Loucy (cell line): Measurements from ENCODE around the gene SGO2.

Experiments
- H2AFZ ChIP-seq: fragments of 200-600 bp; sonication (generic); 2 replicates; pipeline ENCODE4 v1.6.0; 2016; ENCODE audit warnings: antibody characterized with exemption, mild to moderate bottlenecking, low read length, moderate library complexity
- H3F3A ChIP-seq: fragments of 200-600 bp; 2 replicates; pipeline ENCODE4 v1.6.0; 2016; ENCODE audit warnings: antibody characterized with exemption, low read depth, mild to moderate bottlenecking
- H3K27me3 ChIP-seq: fragments of 200-600 bp; sonication (generic); 2 replicates; pipeline ENCODE4 v1.6.1; 2014; ENCODE audit warnings: low read length, mild to moderate bottlenecking; ENCODE audit not compliant: insufficient read depth, poor library complexity, severe bottlenecking
- H3K36me3 ChIP-seq: fragments of 200-600 bp; sonication (generic); 2 replicates; pipeline ENCODE4 v1.6.1; 2016; ENCODE audit warnings: low read length; ENCODE audit not compliant: insufficient read depth
- H3K4me1 ChIP-seq: fragments of 200-600 bp; sonication (generic); 2 replicates; pipeline ENCODE4 v1.5.1; 2014; ENCODE audit warnings: low read length, mild to moderate bottlenecking; ENCODE audit not compliant: insufficient read depth, poor library complexity, severe bottlenecking
- H3K4me2 ChIP-seq: fragments of 200-600 bp; sonication (generic); 2 replicates; pipeline ENCODE4 v1.6.0; 2014; ENCODE audit warnings: antibody characterized with exemption, low read length, low read depth, mild to moderate bottlenecking; ENCODE audit not compliant: poor library complexity, severe bottlenecking
- H3K4me3 ChIP-seq: fragments of 200-600 bp; sonication (generic); 2 replicates; pipeline ENCODE4 v1.5.1; 2014; ENCODE audit warnings: low read length, mild to moderate bottlenecking, mixed read lengths; ENCODE audit not compliant: poor library complexity, severe bottlenecking
- H3K79me2 ChIP-seq: fragments of 200-600 bp; sonication (generic); 2 replicates; pipeline ENCODE4 v1.6.1; 2014; ENCODE audit warnings: low read length; ENCODE audit not compliant: insufficient read depth
- H3K9ac ChIP-seq: fragments of 200-600 bp; sonication (generic); 2 replicates; pipeline ENCODE4 v1.6.0; 2014; ENCODE audit warnings: mild to moderate bottlenecking, low read depth, low read length, moderate library complexity; ENCODE audit not compliant: poor library complexity, severe bottlenecking
- H3K9me2 ChIP-seq: fragments of 200-600 bp; sonication (generic); replicated peaks from 2 replicates; pipeline ENCODE4 v1.6.1; 2016; ENCODE audit warnings: low read depth, low read length, mixed read lengths
- H3K9me3 ChIP-seq: fragments of 200-600 bp; sonication (generic); 2 replicates; pipeline ENCODE4 v1.6.1; 2014; ENCODE audit warnings: mild to moderate bottlenecking, antibody characterized with exemption, low read length, low read depth; ENCODE audit not compliant: insufficient read depth
- H4K20me1 ChIP-seq: fragments of 200-600 bp; sonication (generic); 2 replicates; pipeline ENCODE4 v1.6.0; 2014; ENCODE audit warnings: antibody characterized with exemption, low read length, mild to moderate bottlenecking; ENCODE audit not compliant: insufficient read depth, poor library complexity, severe bottlenecking
- CTCF ChIP-seq: fragments of 200-600 bp; sonication (generic); conservative IDR thresholded peaks from 2 replicates; pipeline ENCODE4 v1.5.1; 2014; ENCODE audit warnings: mild to moderate bottlenecking, antibody characterized with exemption, low read length
- EZH2phosphoT487 ChIP-seq: fragments of 200-600 bp; IDR thresholded peaks from 2 replicates; pipeline ENCODE4 v1.6.1; 2018; ENCODE audit warnings: antibody characterized with exemption, mild to moderate bottlenecking, moderate library complexity, borderline replicate concordance

The SGO2 gene

GRCh38 chr2:200498402-200499162 lies 27.4 kb upstream of the SGO2 start:
- H3K4me3 ChIP-seq: no peak overlapping the region
- no peaks in the 10 kb centered on the region for H4K20me1 ChIP-seq
- H3K79me2 ChIP-seq: no peaks in the 10 kb centered on the region
- H3K4me2 ChIP-seq: no peak overlapping the region
- no peak overlapping the region for H3K9ac ChIP-seq
- H3F3A ChIP-seq: no peaks in the 10 kb centered on the region
- no peaks in the 10 kb centered on the region for H3K9me3 ChIP-seq
- H3K9me2 ChIP-seq: no peaks in the 10 kb centered on the region
- no peak for TF ChIP-seq EZH2phosphoT487
- no peak for TF ChIP-seq CTCF
- H3K36me3 ChIP-seq: peaks cover 6% of the 10 kb centered on the region; the same call in 1 of the 2 replicates
- H3K4me1 ChIP-seq: no peaks in the 10 kb centered on the region
- no peak overlapping the region for H2AFZ ChIP-seq
- no peaks in the 10 kb centered on the region for H3K27me3 ChIP-seq

DNA sequence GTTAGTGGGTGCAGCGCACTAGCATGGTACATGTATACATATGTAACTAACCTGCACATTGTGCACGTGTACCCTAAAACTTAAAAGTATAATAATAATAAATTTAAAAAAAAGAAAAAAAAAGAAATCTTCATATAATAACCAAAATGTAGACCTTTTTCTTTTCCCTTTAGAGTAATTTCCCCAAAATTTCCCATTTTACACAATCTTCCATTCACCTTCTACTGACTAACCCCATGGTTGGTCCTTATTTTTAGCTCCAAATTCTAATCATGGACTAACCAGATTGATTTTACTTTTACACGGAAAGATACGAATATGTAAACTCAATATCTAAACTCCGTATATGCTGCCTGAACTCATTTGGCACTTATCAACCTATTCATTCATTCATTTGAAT lies 23.8 kb upstream of the SGO2 start:
- H3F3A ChIP-seq: no peaks in the 10 kb centered on the region
- H3K36me3 ChIP-seq: peaks cover 5% of the 10 kb centered on the region; the same call in 1 of the 2 replicates
- no peak overlapping the region for H3K4me3 ChIP-seq
- H3K27me3 ChIP-seq: no peaks in the 10 kb centered on the region
- H2AFZ ChIP-seq: no peak overlapping the region
- H3K9ac ChIP-seq: no peak overlapping the region
- no peaks in the 10 kb centered on the region for H4K20me1 ChIP-seq
- H3K4me1 ChIP-seq: peaks cover 3% of the 10 kb centered on the region
- no peaks in the 10 kb centered on the region for H3K9me3 ChIP-seq
- TF ChIP-seq CTCF (no peak), EZH2phosphoT487 (no peak)
- no peaks in the 10 kb centered on the region for H3K9me2 ChIP-seq
- no peaks in the 10 kb centered on the region for H3K79me2 ChIP-seq
- no peak overlapping the region for H3K4me2 ChIP-seq

- H3K27me3 ChIP-seq: peaks cover 7% of the 10 kb centered on the region
- no peak for TF ChIP-seq EZH2phosphoT487
- TF ChIP-seq CTCF: no peak
- H3K79me2 ChIP-seq: peaks cover 15% of the 10 kb centered on the region
- H3K9me3 ChIP-seq: no peaks in the 10 kb centered on the region
- no peak overlapping the region for H2AFZ ChIP-seq
- no peaks in the 10 kb centered on the region for H3K36me3 ChIP-seq
- no peaks in the 10 kb centered on the region for H3F3A ChIP-seq
- H3K4me1 ChIP-seq: peaks cover 19% of the 10 kb centered on the region
- H3K9ac ChIP-seq: no peak overlapping the region
- no peaks in the 10 kb centered on the region for H4K20me1 ChIP-seq
- no peak overlapping the region for H3K4me3 ChIP-seq
- no peaks in the 10 kb centered on the region for H3K9me2 ChIP-seq
- no peak overlapping the region for H3K4me2 ChIP-seq
Measured at GRCh38 chr2:200506679-200507078, 19.3 kb upstream of the SGO2 start.
